ENCODE measurements around the gene UBE2J2.

The UBE2J2 gene

DNA sequence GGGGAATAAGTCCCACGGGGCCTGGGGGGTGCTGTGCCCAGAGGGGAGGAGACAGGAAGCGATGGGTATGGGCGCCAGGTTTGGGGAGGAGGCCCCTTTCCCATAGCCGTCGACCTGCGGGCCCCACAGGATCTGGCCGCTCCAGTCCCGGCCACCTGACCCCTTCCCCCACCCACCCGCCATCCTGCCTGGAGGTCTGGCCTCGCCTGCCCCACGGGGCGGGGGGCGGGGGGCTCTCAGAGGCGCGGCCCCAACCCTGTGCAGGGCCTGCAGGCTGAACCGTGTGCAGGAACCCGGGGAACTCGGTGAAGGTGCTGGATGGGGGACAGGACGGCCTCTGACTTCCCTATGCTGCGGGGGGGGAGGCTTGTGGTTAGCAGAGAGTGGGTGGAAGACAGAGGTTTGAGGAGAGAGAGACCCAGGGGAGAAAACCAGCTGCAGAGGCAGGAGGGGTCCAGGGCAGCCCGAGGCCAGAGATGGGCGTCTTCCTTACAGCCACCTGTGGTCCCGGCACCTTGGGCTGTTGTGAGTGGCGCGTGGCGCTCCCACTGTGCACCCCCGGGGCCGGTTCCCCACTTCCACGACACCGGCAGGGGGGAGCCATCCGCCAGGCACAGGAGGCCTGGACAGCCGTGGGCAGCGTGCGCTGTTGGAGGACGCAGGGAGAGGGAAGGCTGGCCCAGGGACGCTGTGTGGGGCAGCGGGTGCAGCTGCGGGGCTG is 64.8 kb downstream of the UBE2J2 start:
- no peak for DNase-seq

GRCh38 chr1:1207571-1207892 is 66.1 kb downstream of the UBE2J2 start:
- DNase-seq: no peak

DNA sequence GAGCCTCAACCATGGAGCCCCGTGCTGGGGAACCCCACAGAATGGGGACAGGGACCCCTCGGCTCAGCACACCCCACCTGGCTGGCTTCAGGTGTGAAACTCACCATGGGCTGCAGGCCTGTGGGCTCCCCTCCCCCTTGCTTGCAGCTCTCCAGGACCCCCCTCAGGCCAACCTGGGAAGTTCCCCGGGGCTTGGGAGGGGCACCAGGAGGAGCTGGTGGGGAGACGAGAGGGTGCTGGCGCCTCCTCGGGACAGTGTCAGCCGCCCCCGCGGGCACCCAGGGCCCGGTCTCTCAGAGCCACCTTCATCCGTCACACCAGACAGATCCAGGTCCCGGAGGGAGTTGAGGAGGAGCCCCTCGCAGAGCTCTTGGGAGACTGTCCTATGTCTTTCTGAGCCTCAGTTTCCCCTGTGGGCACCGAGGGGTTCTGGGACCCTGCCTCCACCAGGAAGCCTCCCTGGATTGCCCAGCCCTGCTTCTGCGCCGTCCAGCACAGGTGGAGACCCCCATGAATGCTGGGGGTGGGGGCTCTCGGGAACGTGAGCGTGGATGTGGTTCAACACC is 66.6 kb downstream of the UBE2J2 start:
- DNase-seq: no peak

- DNase-seq: no peak
Measured at GRCh38 chr1:1206376-1206965, 67.2 kb downstream of the UBE2J2 start, which contains the start of gene TNFRSF18. TNFRSF18 (minus strand) TSS chr1:1206592; CDS start chr1:1206571, 21 bp downstream.

DNA sequence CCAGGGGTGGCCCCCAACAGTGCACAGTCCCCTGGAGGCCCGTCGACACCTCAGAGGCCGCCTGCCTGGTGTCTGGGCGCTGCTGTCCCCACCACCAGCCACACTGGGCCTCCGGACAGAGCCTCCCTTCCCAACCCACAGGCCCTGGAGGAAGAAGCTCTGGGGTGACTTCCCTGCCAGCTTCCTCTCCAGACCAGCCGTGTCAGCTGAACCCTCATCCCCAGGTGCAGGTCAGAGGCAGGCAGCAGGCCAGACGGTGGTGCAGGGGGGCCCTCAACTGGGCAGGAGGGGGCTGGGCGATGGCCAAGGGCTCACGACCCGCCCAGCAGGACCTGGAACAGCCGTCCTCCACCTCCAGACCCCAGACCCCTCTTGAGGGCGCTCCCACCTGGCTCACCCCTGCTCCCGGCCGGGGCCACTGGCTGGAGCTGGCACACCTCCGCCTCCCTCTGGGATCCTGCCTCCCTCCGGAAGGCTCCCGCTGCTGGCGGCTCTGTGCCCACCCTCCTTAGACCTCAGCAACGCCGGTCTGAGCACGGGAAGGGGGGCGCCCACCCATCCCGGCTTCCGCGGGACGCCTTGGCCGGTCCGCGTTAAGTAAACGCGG is 67.8 kb downstream of the UBE2J2 start:
- no peak for DNase-seq

GRCh38 chr1:1204998-1205768 is 68.5 kb downstream of the UBE2J2 start:
- DNase-seq: no peak

DNA sequence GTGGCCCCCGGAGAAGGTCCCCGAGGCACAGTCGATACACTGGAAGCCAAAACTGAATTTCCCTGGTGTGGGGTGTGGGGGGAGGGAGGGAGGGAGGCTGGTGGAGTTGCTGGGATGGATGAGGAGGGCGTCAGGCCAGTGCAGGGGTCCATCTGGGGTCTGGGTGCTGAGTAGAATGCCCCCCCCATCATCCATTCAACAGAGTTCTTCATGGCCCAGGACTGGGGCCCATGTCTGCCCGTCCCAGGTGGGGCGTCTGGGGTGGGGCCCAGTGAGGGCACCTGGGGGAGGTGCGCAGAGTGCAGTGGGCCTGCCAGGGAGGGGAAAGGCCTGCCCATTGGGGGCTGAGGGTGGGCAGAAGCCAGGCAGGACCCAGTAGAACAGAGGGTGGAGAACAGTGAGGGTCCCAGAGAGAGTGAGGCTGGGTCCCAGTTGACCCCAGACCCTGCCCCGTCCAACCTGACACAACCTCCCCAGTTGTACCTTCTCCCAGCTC is 69.2 kb downstream of the UBE2J2 start:
- DNase-seq: no peak
